SK-N-SH (cell line): ENCODE results near the gene OR3A3. TPM values are rescaled to one million over a fixed set of nuclear protein-coding genes. Genes with fewer than 3 reads are reported as not detected.
"Not testable (repeated sequence)": the region's sequence is repeated elsewhere in the genome, so short reads cannot be mapped to it uniquely, and the experiment has no call there.

Experiments
- CTCF ChIA-PET: fragments of 300-600, 350-600 bp; formaldehyde crosslinking; extraction: SDS; loops from one replicate; lab custom pipeline; 2021; lab: Yijun Ruan, JAX
- POLR2A ChIA-PET: fragments of 350-600 bp; sonication (Branson Sonifier 250); formaldehyde crosslinking; extraction: SDS; loops from one replicate; lab custom pipeline; 2020; ENCODE audit warnings: antibody characterized with exemption, inconsistent platforms; lab: Yijun Ruan, JAX
- DNase-seq: peaks from one replicate; pipeline ENCODE4 v3.0.0; 2012
- H2AFZ ChIP-seq: fragments of 200-600 bp; sonication (generic); 2 replicates; pipeline ENCODE4 v1.8.1; 2016; ENCODE audit warnings: antibody characterized with exemption, mild to moderate bottlenecking, low read depth
- H3F3A ChIP-seq: fragments of 200-600 bp; sonication (generic); replicated peaks from 2 replicates; pipeline ENCODE3; 2016; ENCODE audit warnings: antibody characterized with exemption, mild to moderate bottlenecking; ENCODE audit not compliant: insufficient read depth
- H3K27ac ChIP-seq, 2 experiments: fragments of 200-500 bp in 1 of 2; fragments of 200-600 bp in 1 of 2; sonication (Bioruptor generic) in 1 of 2; sonication (generic), shearing (Covaris generic) in 1 of 2; 2 replicates each; pipeline versions ENCODE4 v1.5.1 to v1.6.1; 2014 to 2016; ENCODE audit warnings: low read depth in 2 of 2, inconsistent platforms in 1 of 2, low read length in 1 of 2, mild to moderate bottlenecking in 1 of 2, mixed read lengths in 1 of 2
- H3K27me3 ChIP-seq: fragments of 200-600 bp; sonication (generic), shearing (Covaris generic); 2 replicates; pipeline ENCODE4 v1.6.1; 2016; ENCODE audit warnings: mixed run types; ENCODE audit not compliant: insufficient read depth
- H3K36me3 ChIP-seq, 2 experiments: fragments of 200-500 bp in 1 of 2; fragments of 200-600 bp in 1 of 2; sonication (Bioruptor generic) in 1 of 2; sonication (generic) in 1 of 2; replicated peaks in 1 of 2; 2 replicates each; pipeline versions ENCODE3 to v1.5.1; 2014 to 2016; ENCODE audit warnings: low read length in 1 of 2, mild to moderate bottlenecking in 1 of 2; ENCODE audit not compliant: insufficient read depth in 2 of 2, control insufficient read depth in 1 of 2
- H3K4me1 ChIP-seq, 2 experiments: fragments of 200-500 bp in 1 of 2; fragments of 200-600 bp in 1 of 2; sonication (Bioruptor generic) in 1 of 2; sonication (generic), shearing (Covaris generic) in 1 of 2; 2 replicates each; pipeline versions ENCODE4 v1.5.1 to v1.6.1; 2014 to 2016; ENCODE audit warnings: low read depth in 1 of 2, low read length in 1 of 2, mixed run types in 1 of 2; ENCODE audit not compliant: insufficient read depth in 2 of 2, control insufficient read depth in 1 of 2
- H3K4me2 ChIP-seq: fragments of 200-600 bp; sonication (generic), shearing (Covaris generic); 2 replicates; pipeline ENCODE4 v1.6.1; 2017; ENCODE audit warnings: mixed run types
- H3K4me3 ChIP-seq, 2 experiments: fragments of 200-500 bp in 1 of 2; fragments of 200-600 bp in 1 of 2; sonication (Bioruptor generic) in 1 of 2; sonication (generic), shearing (Covaris generic) in 1 of 2; 2 replicates each; pipeline versions ENCODE4 v1.5.1 to v1.8.1; 2014 to 2016; ENCODE audit warnings: low read depth in 2 of 2, inconsistent platforms in 1 of 2, low read length in 1 of 2, mild to moderate bottlenecking in 1 of 2, mixed read lengths in 1 of 2, moderate library complexity in 1 of 2
- H3K79me2 ChIP-seq: fragments of 200-600 bp; sonication (generic); 2 replicates; pipeline ENCODE4 v1.8.1; 2017; ENCODE audit warnings: mild to moderate bottlenecking; ENCODE audit not compliant: insufficient read depth
- H3K9ac ChIP-seq: fragments of 200-600 bp; sonication (generic); 2 replicates; pipeline ENCODE4 v1.6.1; 2017; ENCODE audit warnings: mixed run types
- H3K9me2 ChIP-seq: fragments of 200-600 bp; sonication (generic); 2 replicates; pipeline ENCODE4 v1.6.1; 2017; ENCODE audit warnings: mixed run types
- H3K9me3 ChIP-seq: fragments of 200-600 bp; sonication (generic); 2 replicates; pipeline ENCODE4 v1.6.1; 2017; ENCODE audit warnings: mixed run types, mild to moderate bottlenecking, moderate library complexity
- H4K20me1 ChIP-seq: fragments of 200-600 bp; sonication (generic); 2 replicates; pipeline ENCODE4 v1.6.1; 2017; ENCODE audit warnings: mild to moderate bottlenecking, mixed run types; ENCODE audit not compliant: insufficient read depth
- CHD2 ChIP-seq: fragments of 150-350 bp; IDR thresholded peaks from 2 replicates; pipeline ENCODE4 v1.6.1; 2018; ENCODE audit warnings: low read length; ENCODE audit not compliant: partially characterized antibody
- FOXJ3 ChIP-seq: sonication (generic); formaldehyde crosslinking; IDR thresholded peaks from 2 replicates; pipeline ENCODE4 v1.5.1; 2020; ENCODE audit warnings: mild to moderate bottlenecking, missing genetic modification reagents
- GABPA ChIP-seq: IDR thresholded peaks from 2 replicates; pipeline ENCODE4 v1.4.0; 2012; ENCODE audit warnings: low read depth, mild to moderate bottlenecking
- GATA2 ChIP-seq: sonication (generic); formaldehyde crosslinking; IDR thresholded peaks from 2 replicates; pipeline ENCODE4 v1.5.0; 2020; ENCODE audit warnings: mild to moderate bottlenecking, missing genetic modification reagents
- RCOR1 ChIP-seq: fragments of 150-350 bp; IDR thresholded peaks from 2 replicates; pipeline ENCODE4 v1.6.1; 2017; ENCODE audit warnings: antibody characterized with exemption, low read length
- RXRA ChIP-seq: IDR thresholded peaks from 2 replicates; pipeline ENCODE4 v1.4.0; 2012; ENCODE audit warnings: low read depth, mild to moderate bottlenecking, borderline replicate concordance
- TAF1 ChIP-seq: IDR thresholded peaks from 2 replicates; pipeline ENCODE4 v1.6.1; 2012; ENCODE audit warnings: low read depth, mild to moderate bottlenecking, low read length, moderate library complexity, borderline replicate concordance
- TEAD4 ChIP-seq: IDR thresholded peaks from 2 replicates; pipeline ENCODE4 v1.4.0; 2012; ENCODE audit warnings: mild to moderate bottlenecking, borderline replicate concordance; ENCODE audit not compliant: insufficient read depth
- YY1 ChIP-seq: IDR thresholded peaks from 2 replicates; pipeline ENCODE4 v1.4.0; 2012; ENCODE audit warnings: low read depth, mild to moderate bottlenecking
- WGBS: methylation state at CpG from one replicate; pipeline ENCODE4 v1.1.6; 2017; ENCODE audit warnings: low lambda C conversion rate; 5-methylcytosine and 5-hydroxymethylcytosine counted together
- polyA plus RNA-seq, 3 experiments: library from polyadenylated mRNA; depleted of rRNA; stranded (reverse); fragments of >200 nt; gene quantifications; 2 replicates each; pipeline ENCODE4 v1.2.3, GENCODE V29; 2012
- TF ChIP-seq, protein P1 (sequence below): fragments of 200-600 bp; sonication (generic); IDR thresholded peaks from 2 replicates; pipeline ENCODE4 v1.6.1; 2017; ENCODE audit warnings: antibody characterized with exemption, mild to moderate bottlenecking, moderate library complexity
- TF ChIP-seq, protein P2 (sequence below): IDR thresholded peaks from 2 replicates; pipeline ENCODE4 v1.4.0; 2012; ENCODE audit warnings: low read depth, borderline replicate concordance

OR3A3 gene
- polyA plus RNA-seq (2012; rRNA removed): not detected in 2 replicates
- polyA plus RNA-seq (2012; cell fraction: cytosol; rRNA removed): not detected in 2 replicates
- polyA plus RNA-seq (2012; cell fraction: nucleus; rRNA removed): not detected in 2 replicates

DNA sequence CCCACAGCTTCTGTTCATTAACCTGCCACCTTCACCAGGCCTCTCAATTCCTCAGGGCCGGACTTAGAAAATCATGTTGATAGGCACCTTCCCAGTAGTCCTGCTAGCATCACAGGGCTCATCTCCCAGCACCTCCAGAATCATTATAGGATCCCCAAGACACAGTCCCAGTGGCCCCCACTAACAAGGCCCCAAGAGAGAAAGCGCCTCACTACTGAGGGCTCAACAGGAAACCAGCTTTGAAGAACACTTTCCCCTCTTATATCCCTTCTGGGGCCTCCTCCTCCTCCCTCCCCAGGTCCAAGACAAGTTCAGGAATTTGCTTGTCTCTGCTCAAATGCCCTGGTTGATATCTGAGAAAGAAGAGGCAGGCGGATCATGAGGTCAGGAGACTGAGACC lies at the start of gene OR3A3:
Gene OR3A3, plus strand, starts transcription at position 301 of the 400 bp plus-strand sequence.
- Histone ChIP-seq H3K27me3 (no peaks in the 10 kb centered on the region; the same call in 1 of the 2 replicates), H3F3A (no peaks in the 10 kb centered on the region), H3K4me2 (no peak within 1 kb of the TSS), H3K9me2 (no peaks in the 10 kb centered on the region), H3K9ac (no peak within 1 kb of the TSS), H2AFZ (no peak within 1 kb of the TSS), H3K4me3 (no peak within 1 kb of the TSS), H3K27ac (no peak within 1 kb of the TSS), H3K4me1 (no peaks in the 10 kb centered on the region), H3K9me3 (no peaks in the 10 kb centered on the region), H3K79me2 (no peaks in the 10 kb centered on the region), H4K20me1 (no peaks in the 10 kb centered on the region), H3K36me3 (no peaks in the 10 kb centered on the region)
- CTCF ChIA-PET: no interaction called here
- DNase-seq: no peak
- POLR2A ChIA-PET: no interaction called here
- WGBS: 7% methylated on average over 3 of the region's 3 CpGs
- TF ChIP-seq RXRA (no peak), RCOR1 (no peak), CHD2 (no peak), TEAD4 (no peak), FOXJ3 (no peak), YY1 (no peak), TAF1 (no peak)

DNA sequence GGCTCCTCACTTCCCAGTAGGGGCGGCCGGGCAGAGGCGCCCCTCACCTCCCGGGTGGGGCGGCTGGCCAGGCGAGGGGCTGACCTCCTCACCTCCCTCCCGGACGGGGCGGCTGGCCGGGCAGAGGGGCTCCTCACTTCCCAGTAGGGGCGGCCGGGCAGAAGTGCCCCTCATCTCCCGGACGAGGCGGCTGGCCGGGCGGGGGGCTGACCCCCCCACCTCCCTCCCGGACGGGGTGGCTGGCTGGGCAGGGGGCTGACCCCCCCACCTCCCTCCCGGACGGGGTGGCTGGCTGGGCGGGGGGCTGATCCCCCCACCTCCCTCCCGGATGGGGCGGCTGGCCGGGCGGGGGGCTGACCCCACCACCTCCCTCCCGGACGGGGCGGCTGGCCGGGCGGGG lies 40.0 kb upstream of the OR3A3 start:
- H3K27me3 ChIP-seq, H3K4me3 ChIP-seq, H3K79me2 ChIP-seq, H3K9me2 ChIP-seq, H3K4me1 ChIP-seq, H2AFZ ChIP-seq, CTCF ChIA-PET, H3K9me3 ChIP-seq, H3K4me2 ChIP-seq, H3K27ac ChIP-seq, H3F3A ChIP-seq, H3K9ac ChIP-seq, H3K36me3 ChIP-seq, H4K20me1 ChIP-seq, POLR2A ChIA-PET, DNase-seq: not testable (repeated sequence)
- 52% methylated on average over 6 of the region's 31 CpGs for WGBS

DNA sequence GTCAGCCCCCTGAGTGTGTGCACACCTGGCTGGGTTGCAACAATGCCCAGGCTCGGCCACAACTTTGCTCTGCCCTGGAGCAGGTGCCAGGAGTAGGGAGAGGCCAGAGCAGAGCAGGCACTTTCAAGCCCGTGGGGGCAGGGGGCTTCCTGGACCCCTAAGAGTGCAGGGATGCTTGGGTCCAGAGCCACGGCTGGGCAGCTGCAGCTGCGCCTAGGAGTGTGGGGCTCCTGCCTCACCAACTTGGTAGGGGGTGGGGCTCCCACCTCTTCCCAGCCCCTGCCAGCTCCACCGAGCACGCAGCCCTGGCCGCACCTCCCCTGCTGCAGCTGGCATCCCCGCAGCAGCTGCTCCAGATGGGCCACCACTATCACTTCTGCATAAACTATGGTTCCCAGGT lies 32.8 kb upstream of the OR3A3 start:
- no peaks in the 10 kb centered on the region; the same call in 1 of the 2 replicates for H3K27me3 ChIP-seq
- no peaks in the 10 kb centered on the region for H3K9me2 ChIP-seq
- no peak overlapping the region for H3K4me2 ChIP-seq
- no peak overlapping the region for H2AFZ ChIP-seq
- no peaks in the 10 kb centered on the region for H3K79me2 ChIP-seq
- H3K9ac ChIP-seq: no peak overlapping the region
- no peak overlapping the region for H3K27ac ChIP-seq
- H3F3A ChIP-seq: no peaks in the 10 kb centered on the region
- no peak for DNase-seq
- no peaks in the 10 kb centered on the region for H3K9me3 ChIP-seq
- H3K4me1 ChIP-seq: no peaks in the 10 kb centered on the region
- H4K20me1 ChIP-seq: no peaks in the 10 kb centered on the region
- WGBS: 0% methylated on average over 3 of the region's 8 CpGs
- TF ChIP-seq, protein P1, sequence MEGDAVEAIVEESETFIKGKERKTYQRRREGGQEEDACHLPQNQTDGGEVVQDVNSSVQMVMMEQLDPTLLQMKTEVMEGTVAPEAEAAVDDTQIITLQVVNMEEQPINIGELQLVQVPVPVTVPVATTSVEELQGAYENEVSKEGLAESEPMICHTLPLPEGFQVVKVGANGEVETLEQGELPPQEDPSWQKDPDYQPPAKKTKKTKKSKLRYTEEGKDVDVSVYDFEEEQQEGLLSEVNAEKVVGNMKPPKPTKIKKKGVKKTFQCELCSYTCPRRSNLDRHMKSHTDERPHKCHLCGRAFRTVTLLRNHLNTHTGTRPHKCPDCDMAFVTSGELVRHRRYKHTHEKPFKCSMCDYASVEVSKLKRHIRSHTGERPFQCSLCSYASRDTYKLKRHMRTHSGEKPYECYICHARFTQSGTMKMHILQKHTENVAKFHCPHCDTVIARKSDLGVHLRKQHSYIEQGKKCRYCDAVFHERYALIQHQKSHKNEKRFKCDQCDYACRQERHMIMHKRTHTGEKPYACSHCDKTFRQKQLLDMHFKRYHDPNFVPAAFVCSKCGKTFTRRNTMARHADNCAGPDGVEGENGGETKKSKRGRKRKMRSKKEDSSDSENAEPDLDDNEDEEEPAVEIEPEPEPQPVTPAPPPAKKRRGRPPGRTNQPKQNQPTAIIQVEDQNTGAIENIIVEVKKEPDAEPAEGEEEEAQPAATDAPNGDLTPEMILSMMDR: no peak
- TF ChIP-seq GATA2 (no peak), GABPA (no peak)
- TF ChIP-seq, protein P2, sequence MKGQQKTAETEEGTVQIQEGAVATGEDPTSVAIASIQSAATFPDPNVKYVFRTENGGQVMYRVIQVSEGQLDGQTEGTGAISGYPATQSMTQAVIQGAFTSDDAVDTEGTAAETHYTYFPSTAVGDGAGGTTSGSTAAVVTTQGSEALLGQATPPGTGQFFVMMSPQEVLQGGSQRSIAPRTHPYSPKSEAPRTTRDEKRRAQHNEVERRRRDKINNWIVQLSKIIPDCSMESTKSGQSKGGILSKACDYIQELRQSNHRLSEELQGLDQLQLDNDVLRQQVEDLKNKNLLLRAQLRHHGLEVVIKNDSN: no peak
- ChIA-PET CTCF (no interaction called here), POLR2A (no interaction called here)
- peaks cover 0 to 3% of the 10 kb centered on the region in 2 experiments for H3K36me3 ChIP-seq
- H3K4me3 ChIP-seq: no peak overlapping the region
